ENCODE results near the gene ALDH6A1.

GRCh38 chr14:74008843-74009499 is 75.3 kb downstream of the ALDH6A1 start:
- TF ChIP-seq, protein P1, sequence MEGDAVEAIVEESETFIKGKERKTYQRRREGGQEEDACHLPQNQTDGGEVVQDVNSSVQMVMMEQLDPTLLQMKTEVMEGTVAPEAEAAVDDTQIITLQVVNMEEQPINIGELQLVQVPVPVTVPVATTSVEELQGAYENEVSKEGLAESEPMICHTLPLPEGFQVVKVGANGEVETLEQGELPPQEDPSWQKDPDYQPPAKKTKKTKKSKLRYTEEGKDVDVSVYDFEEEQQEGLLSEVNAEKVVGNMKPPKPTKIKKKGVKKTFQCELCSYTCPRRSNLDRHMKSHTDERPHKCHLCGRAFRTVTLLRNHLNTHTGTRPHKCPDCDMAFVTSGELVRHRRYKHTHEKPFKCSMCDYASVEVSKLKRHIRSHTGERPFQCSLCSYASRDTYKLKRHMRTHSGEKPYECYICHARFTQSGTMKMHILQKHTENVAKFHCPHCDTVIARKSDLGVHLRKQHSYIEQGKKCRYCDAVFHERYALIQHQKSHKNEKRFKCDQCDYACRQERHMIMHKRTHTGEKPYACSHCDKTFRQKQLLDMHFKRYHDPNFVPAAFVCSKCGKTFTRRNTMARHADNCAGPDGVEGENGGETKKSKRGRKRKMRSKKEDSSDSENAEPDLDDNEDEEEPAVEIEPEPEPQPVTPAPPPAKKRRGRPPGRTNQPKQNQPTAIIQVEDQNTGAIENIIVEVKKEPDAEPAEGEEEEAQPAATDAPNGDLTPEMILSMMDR (IDR thresholded peaks at IDR 0.05; ENCODE audit: poor library complexity, severe bottlenecking): no peak
- TF ChIP-seq, protein P2, sequence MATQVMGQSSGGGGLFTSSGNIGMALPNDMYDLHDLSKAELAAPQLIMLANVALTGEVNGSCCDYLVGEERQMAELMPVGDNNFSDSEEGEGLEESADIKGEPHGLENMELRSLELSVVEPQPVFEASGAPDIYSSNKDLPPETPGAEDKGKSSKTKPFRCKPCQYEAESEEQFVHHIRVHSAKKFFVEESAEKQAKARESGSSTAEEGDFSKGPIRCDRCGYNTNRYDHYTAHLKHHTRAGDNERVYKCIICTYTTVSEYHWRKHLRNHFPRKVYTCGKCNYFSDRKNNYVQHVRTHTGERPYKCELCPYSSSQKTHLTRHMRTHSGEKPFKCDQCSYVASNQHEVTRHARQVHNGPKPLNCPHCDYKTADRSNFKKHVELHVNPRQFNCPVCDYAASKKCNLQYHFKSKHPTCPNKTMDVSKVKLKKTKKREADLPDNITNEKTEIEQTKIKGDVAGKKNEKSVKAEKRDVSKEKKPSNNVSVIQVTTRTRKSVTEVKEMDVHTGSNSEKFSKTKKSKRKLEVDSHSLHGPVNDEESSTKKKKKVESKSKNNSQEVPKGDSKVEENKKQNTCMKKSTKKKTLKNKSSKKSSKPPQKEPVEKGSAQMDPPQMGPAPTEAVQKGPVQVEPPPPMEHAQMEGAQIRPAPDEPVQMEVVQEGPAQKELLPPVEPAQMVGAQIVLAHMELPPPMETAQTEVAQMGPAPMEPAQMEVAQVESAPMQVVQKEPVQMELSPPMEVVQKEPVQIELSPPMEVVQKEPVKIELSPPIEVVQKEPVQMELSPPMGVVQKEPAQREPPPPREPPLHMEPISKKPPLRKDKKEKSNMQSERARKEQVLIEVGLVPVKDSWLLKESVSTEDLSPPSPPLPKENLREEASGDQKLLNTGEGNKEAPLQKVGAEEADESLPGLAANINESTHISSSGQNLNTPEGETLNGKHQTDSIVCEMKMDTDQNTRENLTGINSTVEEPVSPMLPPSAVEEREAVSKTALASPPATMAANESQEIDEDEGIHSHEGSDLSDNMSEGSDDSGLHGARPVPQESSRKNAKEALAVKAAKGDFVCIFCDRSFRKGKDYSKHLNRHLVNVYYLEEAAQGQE (IDR thresholded peaks at IDR 0.05; ENCODE audit: borderline replicate concordance): no peak
- no peak for TF ChIP-seq EZH2 (IDR thresholded peaks at IDR 0.05; ENCODE audit: borderline replicate concordance, insufficient read depth, low read length, poor library complexity, severe bottlenecking)
- TF ChIP-seq POLR2AphosphoS5 (IDR thresholded peaks at IDR 0.05): no peak
- no peak for TF ChIP-seq TAF1 (IDR thresholded peaks at IDR 0.05; ENCODE audit: low read depth)

Measured in neural cell (in vitro differentiated cells).